HPDE6-E6E7 (cell line): ENCODE results near the gene HBA1.
"Not testable (repeated sequence)": the region's sequence is repeated elsewhere in the genome, so short reads cannot be mapped to it uniquely, and the experiment has no call there.

ENCODE experiments used
- DNase-seq: peaks from one replicate; pipeline ENCODE4 v3.0.0; 2011; ENCODE audit warnings: missing footprints; ENCODE audit errors: extremely low spot score

The HBA1 gene

DNA sequence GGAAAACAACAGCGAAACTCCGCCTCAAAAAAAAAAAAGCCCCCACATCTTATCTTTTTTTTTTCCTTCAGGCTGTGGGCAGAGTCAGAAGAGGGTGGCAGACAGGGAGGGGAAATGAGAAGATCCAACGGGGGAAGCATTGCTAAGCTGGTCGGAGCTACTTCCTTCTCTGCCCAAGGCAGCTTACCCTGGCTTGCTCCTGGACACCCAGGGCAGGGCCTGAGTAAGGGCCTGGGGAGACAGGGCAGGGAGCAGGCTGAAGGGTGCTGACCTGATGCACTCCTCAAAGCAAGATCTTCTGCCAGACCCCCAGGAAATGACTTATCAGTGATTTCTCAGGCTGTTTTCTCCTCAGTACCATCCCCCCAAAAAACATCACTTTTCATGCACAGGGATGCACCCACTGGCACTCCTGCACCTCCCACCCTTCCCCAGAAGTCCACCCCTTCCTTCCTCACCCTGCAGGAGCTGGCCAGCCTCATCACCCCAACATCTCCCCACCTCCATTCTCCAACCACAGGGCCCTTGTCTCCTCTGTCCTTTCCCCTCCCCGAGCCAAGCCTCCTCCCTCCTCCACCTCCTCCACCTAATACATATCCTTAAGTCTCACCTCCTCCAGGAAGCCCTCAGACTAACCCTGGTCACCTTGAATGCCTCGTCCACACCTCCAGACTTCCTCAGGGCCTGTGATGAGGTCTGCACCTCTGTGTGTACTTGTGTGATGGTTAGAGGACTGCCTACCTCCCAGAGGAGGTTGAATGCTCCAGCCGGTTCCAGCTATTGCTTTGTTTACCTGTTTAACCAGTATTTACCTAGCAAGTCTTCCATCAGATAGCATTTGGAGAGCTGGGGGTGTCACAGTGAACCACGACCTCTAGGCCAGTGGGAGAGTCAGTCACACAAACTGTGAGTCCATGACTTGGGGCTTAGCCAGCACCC, 1.2 kb upstream of the HBA1 start:
- no peak for DNase-seq

DNA sequence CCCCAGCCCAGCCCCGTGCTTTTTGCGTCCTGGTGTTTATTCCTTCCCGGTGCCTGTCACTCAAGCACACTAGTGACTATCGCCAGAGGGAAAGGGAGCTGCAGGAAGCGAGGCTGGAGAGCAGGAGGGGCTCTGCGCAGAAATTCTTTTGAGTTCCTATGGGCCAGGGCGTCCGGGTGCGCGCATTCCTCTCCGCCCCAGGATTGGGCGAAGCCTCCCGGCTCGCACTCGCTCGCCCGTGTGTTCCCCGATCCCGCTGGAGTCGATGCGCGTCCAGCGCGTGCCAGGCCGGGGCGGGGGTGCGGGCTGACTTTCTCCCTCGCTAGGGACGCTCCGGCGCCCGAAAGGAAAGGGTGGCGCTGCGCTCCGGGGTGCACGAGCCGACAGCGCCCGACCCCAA, 474 bp upstream of the HBA1 start:
- DNase-seq: not testable (repeated sequence)

DNA sequence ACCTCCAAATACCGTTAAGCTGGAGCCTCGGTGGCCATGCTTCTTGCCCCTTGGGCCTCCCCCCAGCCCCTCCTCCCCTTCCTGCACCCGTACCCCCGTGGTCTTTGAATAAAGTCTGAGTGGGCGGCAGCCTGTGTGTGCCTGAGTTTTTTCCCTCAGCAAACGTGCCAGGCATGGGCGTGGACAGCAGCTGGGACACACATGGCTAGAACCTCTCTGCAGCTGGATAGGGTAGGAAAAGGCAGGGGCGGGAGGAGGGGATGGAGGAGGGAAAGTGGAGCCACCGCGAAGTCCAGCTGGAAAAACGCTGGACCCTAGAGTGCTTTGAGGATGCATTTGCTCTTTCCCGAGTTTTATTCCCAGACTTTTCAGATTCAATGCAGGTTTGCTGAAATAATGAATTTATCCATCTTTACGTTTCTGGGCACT, 928 bp downstream of the HBA1 start:
- no peak for DNase-seq

DNA sequence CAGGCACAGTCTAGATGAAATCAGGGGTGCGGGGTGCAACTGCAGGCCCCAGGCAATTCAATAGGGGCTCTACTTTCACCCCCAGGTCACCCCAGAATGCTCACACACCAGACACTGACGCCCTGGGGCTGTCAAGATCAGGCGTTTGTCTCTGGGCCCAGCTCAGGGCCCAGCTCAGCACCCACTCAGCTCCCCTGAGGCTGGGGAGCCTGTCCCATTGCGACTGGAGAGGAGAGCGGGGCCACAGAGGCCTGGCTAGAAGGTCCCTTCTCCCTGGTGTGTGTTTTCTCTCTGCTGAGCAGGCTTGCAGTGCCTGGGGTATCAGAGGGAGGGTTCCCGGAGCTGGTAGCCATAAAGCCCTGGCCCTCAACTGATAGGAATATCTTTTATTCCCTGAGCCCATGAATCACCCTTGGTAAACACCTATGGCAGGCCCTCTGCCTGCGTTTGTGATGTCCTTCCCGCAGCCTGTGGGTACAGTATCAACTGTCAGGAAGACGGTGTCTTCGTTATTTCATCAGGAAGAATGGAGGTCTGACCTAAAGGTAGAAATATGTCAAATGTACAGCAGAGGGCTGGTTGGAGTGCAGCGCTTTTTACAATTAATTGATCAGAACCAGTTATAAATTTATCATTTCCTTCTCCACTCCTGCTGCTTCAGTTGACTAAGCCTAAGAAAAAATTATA, 1.6 kb downstream of the HBA1 start:
- no peak for DNase-seq

DNA sequence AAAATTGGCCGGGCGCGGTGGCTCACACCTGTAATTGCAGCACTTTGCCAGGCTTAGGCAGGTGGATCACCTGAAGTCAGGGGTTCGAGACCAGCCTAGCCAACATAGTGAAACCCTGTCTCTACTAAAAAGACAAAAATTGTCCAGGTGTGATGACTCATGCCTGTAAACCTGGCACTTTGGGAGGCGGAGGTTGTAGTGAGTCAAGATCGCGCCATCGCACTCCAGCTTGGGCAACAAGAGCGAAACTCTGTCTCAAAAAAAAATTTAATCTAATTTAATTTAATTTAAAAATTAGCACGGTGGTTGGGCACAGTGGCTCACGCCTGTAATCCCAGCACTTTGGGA, 2.2 kb downstream of the HBA1 start:
- DNase-seq: no peak

DNA sequence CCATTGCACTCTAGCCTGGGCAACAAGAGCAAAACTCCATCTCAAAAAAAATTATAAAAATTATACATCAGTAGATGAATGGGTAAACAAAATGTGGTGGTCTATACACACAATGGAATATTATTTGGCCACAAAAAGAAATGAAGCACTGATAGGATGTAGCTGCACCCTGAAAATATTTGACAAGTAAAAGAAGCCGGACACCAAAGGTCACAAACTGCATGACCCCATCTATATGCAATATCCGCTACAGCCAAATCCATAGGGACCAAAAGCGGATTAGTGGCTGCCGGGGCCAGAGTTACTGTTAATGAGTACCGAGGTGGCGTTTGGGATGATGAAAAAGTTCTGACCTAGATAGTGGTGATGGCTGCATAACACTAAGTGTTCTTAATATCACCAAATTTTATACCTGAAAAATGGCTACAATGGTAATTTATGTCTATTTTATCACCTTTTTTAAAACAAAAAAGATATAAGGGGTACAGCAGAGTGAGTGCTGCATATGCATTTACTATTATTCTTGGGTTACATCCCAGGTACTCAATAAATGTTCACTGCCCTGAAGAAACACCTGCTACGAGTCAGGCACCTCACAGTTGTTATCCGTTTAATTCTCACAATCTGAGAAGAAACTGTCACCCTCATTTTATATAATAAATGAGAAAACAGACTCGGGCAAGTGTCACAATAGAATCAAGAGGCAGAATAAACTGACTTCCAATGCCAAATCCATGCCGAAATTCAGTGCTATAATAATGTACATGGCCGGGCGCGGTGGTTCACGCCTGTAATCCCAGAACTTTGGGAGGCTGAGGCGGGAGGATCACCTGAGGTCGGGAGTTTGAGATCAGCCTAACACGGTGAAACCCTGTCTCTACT, 3.0 kb downstream of the HBA1 start:
- DNase-seq: no peak

DNA sequence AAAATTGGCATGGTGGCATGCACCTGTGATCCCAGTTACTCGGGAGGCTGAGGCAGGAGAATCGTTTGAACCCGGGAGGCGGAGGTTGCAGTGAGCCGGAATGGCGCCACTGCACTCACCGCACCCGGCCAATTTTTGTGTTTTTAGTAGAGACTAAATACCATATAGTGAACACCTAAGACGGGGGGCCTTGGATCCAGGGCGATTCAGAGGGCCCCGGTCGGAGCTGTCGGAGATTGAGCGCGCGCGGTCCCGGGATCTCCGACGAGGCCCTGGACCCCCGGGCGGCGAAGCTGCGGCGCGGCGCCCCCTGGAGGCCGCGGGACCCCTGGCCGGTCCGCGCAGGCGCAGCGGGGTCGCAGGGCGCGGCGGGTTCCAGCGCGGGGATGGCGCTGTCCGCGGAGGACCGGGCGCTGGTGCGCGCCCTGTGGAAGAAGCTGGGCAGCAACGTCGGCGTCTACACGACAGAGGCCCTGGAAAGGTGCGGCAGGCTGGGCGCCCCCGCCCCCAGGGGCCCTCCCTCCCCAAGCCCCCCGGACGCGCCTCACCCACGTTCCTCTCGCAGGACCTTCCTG, 3.7 kb downstream of the HBA1 start, which contains the start of gene HBQ1:
HBQ1 (plus strand) TSS at position 359 of the 575 bp plus-strand sequence; CDS start at position 387, 28 bp downstream.
- DNase-seq: peak; percentile 57

DNA sequence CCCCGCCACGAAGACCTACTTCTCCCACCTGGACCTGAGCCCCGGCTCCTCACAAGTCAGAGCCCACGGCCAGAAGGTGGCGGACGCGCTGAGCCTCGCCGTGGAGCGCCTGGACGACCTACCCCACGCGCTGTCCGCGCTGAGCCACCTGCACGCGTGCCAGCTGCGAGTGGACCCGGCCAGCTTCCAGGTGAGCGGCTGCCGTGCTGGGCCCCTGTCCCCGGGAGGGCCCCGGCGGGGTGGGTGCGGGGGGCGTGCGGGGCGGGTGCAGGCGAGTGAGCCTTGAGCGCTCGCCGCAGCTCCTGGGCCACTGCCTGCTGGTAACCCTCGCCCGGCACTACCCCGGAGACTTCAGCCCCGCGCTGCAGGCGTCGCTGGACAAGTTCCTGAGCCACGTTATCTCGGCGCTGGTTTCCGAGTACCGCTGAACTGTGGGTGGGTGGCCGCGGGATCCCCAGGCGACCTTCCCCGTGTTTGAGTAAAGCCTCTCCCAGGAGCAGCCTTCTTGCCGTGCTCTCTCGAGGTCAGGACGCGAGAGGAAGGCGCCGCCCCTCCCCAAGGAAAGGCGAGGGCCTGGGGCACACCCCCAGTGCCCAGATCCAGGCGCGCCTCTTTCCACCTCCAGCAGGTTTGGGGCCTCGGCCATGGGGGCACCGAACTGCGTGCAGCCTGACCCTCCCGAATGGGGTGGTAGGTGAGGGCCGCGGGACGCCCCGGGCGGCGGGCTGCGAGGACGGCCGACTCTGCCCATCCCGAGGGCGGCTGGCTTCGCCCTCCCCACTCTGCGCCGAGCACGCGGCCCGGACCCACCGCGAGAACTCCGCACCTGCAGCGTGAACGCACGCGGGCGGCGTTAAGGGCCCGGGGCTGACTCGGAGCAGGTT, 4.4 kb downstream of the HBA1 start:
- peak; percentile 79 for DNase-seq

DNA sequence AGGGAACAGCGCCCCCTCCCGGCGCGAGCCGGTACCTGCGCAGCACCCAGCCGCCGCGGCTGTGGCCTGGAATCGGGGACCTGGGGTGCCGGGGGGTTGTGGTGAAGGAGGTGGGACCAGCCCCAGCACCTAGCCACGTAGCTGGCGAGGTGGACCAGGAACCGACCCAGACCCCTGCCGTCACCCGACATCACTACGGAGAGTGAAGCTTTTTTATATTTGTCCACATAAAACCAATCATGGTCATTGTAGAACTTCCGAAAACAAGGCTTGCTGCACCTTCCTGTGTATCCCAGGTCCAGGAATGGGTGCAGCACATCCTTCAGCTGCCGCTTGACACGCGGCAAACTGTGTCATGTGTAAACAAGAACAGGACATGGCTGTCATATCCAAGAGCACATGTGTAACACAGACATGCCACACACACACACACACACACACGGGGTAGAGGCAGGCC, 5.1 kb downstream of the HBA1 start:
- DNase-seq: no peak

DNA sequence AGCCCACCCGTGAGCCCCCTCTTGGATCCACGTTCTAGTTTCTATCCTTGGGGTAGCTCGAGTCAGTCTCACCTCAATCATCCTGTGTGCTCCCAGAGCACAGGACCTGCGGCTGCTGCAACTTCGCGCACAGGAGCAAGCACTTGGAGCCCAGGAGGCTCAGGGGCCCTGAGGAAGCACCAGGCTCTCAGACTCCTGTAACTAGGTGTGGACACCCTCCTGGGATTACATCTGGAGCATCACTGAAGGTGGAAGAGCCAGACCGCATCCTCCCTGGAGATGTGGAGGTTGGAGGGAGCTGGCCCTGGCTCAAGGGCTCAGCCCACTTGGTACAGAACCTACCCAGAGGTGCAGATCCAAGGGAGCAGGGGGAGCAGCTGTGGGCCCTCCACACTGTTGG, 6.5 kb downstream of the HBA1 start:
- DNase-seq: no peak

DNA sequence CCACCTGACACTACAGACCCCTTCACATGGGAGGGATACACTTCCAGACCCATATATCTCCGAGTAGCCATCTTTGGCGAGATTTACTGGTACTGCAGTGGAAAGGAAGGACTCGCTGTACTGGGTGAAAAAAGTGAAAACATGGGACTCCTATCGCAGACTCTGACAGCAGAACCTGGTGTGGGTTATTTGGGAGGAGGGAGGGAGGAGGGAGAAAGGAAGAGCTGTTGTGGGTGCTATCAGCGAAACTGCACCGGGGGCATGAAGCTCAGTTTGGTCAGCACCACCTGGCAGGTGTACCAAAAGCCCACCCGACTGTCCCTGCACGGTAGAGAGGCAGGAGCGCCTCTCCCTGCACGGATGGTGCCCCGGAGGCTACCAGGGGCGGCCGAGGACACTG, 8.7 kb downstream of the HBA1 start:
- DNase-seq: no peak

DNA sequence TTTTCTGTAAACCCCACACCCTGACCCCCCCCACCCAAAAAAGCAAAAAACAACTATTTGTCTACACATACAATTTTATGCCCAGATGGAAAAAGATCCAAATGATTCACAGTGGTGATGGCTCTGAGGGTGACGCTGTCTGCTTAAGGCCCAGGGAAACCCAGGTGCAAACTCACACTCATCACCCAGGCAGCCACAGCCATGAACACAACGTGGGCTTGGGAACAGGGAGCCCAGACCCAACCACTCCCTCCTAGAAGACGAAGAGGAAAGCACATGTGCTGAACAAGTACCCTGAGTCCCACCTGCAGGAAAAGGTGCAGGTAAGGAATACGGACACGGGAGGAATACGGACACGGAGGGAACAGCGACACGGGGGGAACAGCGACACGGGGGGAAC, 9.2 kb downstream of the HBA1 start:
- no peak for DNase-seq

DNA sequence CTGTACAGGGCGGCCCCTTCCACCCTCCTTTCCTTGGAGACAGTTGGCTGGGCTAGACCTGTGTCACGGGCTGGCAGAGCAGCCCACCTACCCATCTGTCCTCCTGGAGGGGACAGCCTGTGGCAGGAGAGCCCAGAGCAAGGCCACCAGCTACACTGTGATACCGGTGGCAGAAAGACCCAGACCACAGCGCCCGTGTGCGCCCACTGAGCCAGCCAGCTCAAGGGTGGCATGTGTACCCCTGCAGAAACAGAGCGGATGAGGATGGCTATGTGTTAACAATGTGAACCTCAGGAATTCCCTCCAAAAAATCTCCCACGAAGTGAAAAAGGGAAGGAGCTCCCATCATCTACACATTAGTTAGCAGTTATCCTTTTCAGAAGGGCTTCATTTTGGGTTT, 10.8 kb downstream of the HBA1 start:
- no peak for DNase-seq

DNA sequence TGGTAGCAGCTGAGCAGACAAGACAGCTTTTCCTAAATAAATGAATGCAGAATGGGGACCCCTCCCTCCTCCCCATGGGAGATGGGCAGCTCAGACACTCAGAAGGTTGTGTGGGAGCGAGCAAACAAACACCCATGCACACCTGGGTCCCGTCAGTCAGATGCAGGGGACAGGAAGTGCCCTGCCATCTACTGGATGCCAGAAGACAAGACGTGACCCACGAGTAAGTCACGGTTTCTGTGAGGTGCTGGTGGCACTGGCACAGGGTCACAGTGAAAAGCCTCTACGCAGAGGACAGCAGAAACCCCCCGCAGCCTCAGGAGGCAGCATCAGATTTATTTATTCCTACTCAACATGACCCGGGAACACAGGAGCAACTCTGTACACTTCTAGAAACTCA, 12.2 kb downstream of the HBA1 start:
- no peak for DNase-seq

DNA sequence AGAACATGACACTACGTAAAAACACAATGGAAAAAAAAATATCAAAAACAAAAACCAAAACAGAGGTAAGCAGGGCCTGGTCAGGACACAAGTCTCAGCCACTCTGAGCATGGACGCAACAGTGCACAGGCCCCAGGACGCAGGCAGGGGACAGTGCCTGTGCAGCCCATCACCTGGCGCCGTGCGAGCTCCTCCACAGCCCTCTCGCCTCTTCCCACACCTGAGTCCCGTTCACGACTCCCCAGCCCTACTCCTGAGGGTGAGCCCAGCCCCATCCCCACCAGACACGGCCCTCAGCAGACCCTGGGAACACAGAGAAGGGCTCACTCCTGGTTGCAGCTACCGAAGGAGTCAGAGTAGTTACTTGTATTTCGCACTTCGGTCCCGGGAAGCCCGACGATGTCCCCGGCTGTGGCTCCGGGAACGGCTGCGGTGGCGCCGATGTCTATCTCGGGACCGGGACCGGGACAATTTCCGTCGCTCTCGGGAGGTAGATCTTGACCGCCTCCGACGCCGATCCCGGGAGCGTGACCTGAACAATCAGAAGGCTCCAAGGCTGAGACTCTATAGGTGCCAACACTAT, 13.2 kb downstream of the HBA1 start:
- no peak for DNase-seq

DNA sequence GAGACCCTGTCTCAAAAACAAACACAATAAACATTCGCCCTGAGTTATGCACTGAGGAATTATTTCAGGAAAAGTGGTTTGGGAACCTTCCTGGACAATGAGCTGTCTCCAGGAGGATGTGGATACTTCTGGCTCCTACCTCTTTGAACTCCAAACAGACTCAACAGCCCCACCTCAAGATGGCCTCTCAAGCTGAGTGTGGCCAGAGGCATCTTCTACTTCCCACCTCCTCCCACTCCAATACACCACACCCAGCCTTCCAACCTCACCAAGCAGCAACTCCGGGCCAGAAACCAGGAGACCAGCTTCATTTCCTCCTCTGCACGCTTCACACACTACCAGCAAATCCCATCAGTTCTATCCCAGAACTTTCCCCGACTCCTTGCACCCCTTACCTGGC, 15.4 kb downstream of the HBA1 start:
- no peak for DNase-seq

DNA sequence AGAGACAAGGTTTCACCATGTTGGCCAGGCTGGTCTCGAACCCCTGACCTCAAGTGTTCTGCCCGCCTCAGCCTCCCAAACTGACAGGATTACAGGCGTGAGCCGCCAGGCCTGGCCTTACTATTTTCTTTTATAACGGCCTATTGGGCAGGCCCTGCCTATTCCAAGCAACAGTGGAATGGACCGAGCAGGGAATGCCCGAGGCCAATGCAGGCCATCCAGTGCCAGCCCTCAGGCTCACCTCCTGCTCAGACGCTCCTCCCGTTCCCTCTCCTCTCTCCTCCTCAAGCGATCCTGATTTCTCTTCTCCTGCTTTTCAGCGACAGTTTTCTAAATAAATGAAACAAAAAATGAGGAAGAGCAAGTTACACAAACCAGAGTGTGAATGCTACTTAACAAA, 16.2 kb downstream of the HBA1 start:
- no peak for DNase-seq

DNA sequence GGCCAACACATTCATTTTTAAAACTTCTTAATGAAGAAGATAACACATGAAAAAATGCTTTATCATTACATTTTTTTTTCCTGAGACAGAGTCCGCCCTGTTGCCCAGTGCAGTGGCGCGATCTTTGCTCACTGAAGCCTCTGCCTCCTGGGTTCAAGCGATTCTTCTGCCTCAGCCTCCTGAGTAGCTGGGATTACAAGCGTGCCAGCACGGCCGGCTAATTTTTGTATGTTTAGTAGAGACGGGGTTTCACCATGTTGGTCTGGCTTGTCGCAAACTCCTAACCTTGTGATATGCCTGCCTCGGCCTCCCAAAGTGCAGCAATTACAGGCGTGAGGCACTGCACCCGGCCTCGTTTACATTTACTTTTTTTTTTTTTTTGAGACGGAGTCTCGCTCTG, 17.0 kb downstream of the HBA1 start:
- no peak for DNase-seq

DNA sequence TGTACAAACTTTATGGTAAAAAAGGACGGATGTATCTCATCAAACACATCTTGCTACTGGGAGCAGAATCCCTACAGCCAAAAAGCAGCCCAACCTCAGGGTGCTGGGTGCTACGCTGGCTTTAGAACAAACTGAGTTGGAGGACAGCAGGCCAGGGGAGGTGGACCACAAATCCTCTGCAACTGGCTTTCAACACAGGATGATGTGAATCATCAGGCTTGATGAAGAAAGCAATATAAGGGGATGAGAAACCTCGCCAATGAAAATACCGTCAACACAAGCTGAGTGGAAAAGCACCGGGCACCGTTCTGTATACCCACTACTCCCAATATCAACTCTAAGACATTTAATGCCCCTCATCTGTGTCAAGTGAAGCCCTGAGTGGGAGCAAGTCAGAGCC, 18.0 kb downstream of the HBA1 start:
- DNase-seq: no peak

DNA sequence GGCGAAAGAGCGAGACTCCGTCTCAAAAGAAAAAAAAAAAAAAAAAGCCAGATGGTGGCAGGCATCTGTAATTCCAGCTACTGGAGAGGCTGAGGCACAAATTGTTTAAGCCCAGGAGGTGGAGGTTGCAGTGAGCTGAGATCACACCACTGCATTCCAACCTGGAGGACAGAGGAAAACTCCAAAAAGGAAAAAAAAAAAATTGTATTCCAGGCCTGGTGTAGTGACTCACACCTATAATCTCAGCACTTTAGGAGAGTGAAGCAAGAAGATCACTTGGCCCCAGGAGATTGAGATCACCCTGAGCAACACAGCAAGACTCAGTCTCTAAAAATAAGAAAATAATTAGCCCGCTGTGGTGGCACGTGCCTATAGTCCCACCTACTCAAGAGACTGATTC, 23.9 kb downstream of the HBA1 start:
- DNase-seq: no peak
